Left lobe of liver (tissue), 2 donors: ENCODE measurements around the gene CDIPT. TPM values are rescaled to one million over a fixed set of nuclear protein-coding genes. Genes with fewer than 3 reads are reported as not detected.
A peak's percentile ranks its signal among the peaks of the same experiment; 100 is the strongest.

Source experiments
- ATAC-seq: fragments of 200-7000 bp; cut with Tn5 transposase; one replicate; pipeline ENCODE4 v1.9.1; 2020; ENCODE audit warnings: mild to moderate bottlenecking, moderate library complexity
- DNase-seq: peaks from one replicate; pipeline ENCODE4 v3.0.0-alpha.2; 2020; ENCODE audit warnings: low spot score
- total RNA-seq: library from RNA; stranded (reverse); gene quantifications from one replicate; pipeline ENCODE4 v1.2.1, GENCODE V29; 2021
- donor health status: DM: no; HTN: no; CAD: no; lungs with moderate emphysema.
- donor health status: DM: no; HTN: yes; CAD: no.

Gene CDIPT
- total RNA-seq, 1 donor from 2014 or later: 53.1 TPM

GRCh38 chr16:29812754-29813643 lies 50.0 kb downstream of the CDIPT start:
- DNase-seq (no peak), ATAC-seq (no peak)

GRCh38 chr16:29811896-29812665 lies 50.9 kb downstream of the CDIPT start, which contains the start of gene PRRT2:
TSS of gene PRRT2 (plus strand) at chr16:29812193. CDS start at chr16:29813055, 862 bp downstream.
- no peak for ATAC-seq
- no peak for DNase-seq

GRCh38 chr16:29811170-29811895 lies 51.7 kb downstream of the CDIPT start:
- DNase-seq (peak; percentile 94), ATAC-seq (peak; percentile 73)

- DNase-seq (no peak), ATAC-seq (no peak)
Measured at GRCh38 chr16:29810699-29811169, 52.3 kb downstream of the CDIPT start.

GRCh38 chr16:29809850-29810698 lies 53.0 kb downstream of the CDIPT start:
- no peak for DNase-seq

GRCh38 chr16:29809031-29809747 lies 53.8 kb downstream of the CDIPT start:
- no peak for ATAC-seq
- DNase-seq: no peak

More at GRCh38 chr16:29809850-29810698, 53.0 kb downstream of the CDIPT start:
- no peak for ATAC-seq

Other genes with a start within 250 kb of the CDIPT start
- gene SPN, start 200.0 kb downstream of the CDIPT start, total RNA-seq: 1.3 TPM
- gene QPRT, start 184.0 kb downstream of the CDIPT start, total RNA-seq: 143 TPM
- gene C16orf54, start 117.2 kb downstream of the CDIPT start, total RNA-seq: 0.53 TPM
- 1.3 TPM for gene ZG16, start 85.0 kb downstream of the CDIPT start, total RNA-seq
- 27.2 TPM for gene KIF22, start 72.5 kb downstream of the CDIPT start, total RNA-seq
- 101 TPM for gene MAZ, start 56.7 kb downstream of the CDIPT start, total RNA-seq
- 0.33 TPM for gene PRRT2, start 51.0 kb downstream of the CDIPT start, total RNA-seq
- 11.9 TPM for gene PAGR1, start 47.1 kb downstream of the CDIPT start, total RNA-seq
- 44.4 TPM for gene MVP, start 42.8 kb downstream of the CDIPT start, total RNA-seq
- gene SEZ6L2, start 36.3 kb upstream of the CDIPT start, total RNA-seq: 0.55 TPM
- 0.13 TPM for gene ASPHD1, start 37.3 kb upstream of the CDIPT start, total RNA-seq
- 9.8 TPM for gene KCTD13, start 63.0 kb upstream of the CDIPT start, total RNA-seq
- gene TMEM219, start 98.9 kb upstream of the CDIPT start, total RNA-seq: 71.0 TPM
- 21.1 TPM for gene TAOK2, start 110.6 kb upstream of the CDIPT start, total RNA-seq
- 9.2 TPM for gene HIRIP3, start 132.4 kb upstream of the CDIPT start, total RNA-seq
- 34.7 TPM for gene INO80E, start 133.0 kb upstream of the CDIPT start, total RNA-seq
- gene DOC2A, start 147.8 kb upstream of the CDIPT start, total RNA-seq: 0.15 TPM
- not detected for gene C16orf92, start 160.0 kb upstream of the CDIPT start, total RNA-seq
- 0.13 TPM for gene TLCD3B, start 168.0 kb upstream of the CDIPT start, total RNA-seq
- gene ALDOA, start 202.5 kb upstream of the CDIPT start, total RNA-seq: 176 TPM
- 51.0 TPM for gene PPP4C, start 212.8 kb upstream of the CDIPT start, total RNA-seq
- gene TBX6, start 228.7 kb upstream of the CDIPT start, total RNA-seq: 0.86 TPM
- gene YPEL3, start 233.0 kb upstream of the CDIPT start, total RNA-seq: 20.9 TPM